Mucosa of rectum (tissue), 2 donors: ENCODE results near the gene PHYKPL.

Experiments
- H3K27ac ChIP-seq, 2 donors: one replicate each; pipeline ENCODE4 v1.7.0; 2013; ENCODE audit warnings: inconsistent platforms in 2 of 2, low read depth in 2 of 2, low read length in 2 of 2
- H3K27me3 ChIP-seq, 2 donors: one replicate each; pipeline ENCODE4 v1.7.0; 2013; ENCODE audit warnings: low read length in 2 of 2; ENCODE audit not compliant: control insufficient read depth in 2 of 2, insufficient read depth in 2 of 2
- H3K36me3 ChIP-seq, 2 donors: one replicate each; pipeline ENCODE4 v1.7.0; 2013; ENCODE audit warnings: low read length in 2 of 2; ENCODE audit not compliant: control insufficient read depth in 2 of 2, insufficient read depth in 2 of 2
- H3K4me1 ChIP-seq, 2 donors: one replicate each; pipeline ENCODE4 v1.7.0; 2013; ENCODE audit warnings: low read length in 2 of 2, mild to moderate bottlenecking in 1 of 2; ENCODE audit not compliant: control insufficient read depth in 2 of 2, insufficient read depth in 2 of 2
- H3K4me3 ChIP-seq, 2 donors: one replicate each; pipeline ENCODE4 v1.7.0; 2013; ENCODE audit warnings: low read length in 2 of 2
- H3K9ac ChIP-seq, 2 donors: one replicate each; pipeline ENCODE4 v1.7.0; 2013; ENCODE audit warnings: low read length in 2 of 2, low read depth in 1 of 2, mild to moderate bottlenecking in 1 of 2
- H3K9me3 ChIP-seq, 2 donors: one replicate each; pipeline ENCODE4 v1.7.0; 2013; ENCODE audit warnings: low read length in 2 of 2; ENCODE audit not compliant: control insufficient read depth in 2 of 2
- donor health status: healthy.
- donor health status: Normal muscosa, but diverticular disease.

The PHYKPL gene

DNA sequence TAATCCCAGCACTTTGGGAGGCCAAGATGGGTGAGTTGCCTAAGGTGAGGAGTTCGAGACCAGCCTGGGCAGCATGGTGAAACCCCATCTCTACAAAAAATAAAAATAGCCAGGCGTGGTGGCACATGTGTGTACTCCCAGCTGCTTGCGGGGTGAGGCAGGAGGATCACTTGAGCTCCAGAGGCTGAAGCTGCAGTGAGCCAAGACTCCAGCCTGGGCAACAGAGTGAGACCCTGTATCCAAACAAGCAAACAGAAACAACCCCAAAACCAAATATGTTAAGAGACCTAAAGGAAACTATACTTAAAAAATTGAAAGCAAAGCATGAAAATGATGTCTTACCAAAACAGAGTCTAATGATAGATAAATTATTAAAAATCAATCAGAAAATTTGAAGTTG is 15.8 kb downstream of the PHYKPL start:
- Histone ChIP-seq H3K36me3 (peaks cover 50 to 66% of the 10 kb centered on the region in 2 donors), H3K9me3 (no peaks in the 10 kb centered on the region), H3K27ac (peak overlapping the region; percentile 95 to 98), H3K4me1 (peaks cover 50 to 53% of the 10 kb centered on the region in 2 donors), H3K4me3 (no peak overlapping the region), H3K9ac (peak overlapping the region; percentile 48 to 55), H3K27me3 (no peaks in the 10 kb centered on the region)

DNA sequence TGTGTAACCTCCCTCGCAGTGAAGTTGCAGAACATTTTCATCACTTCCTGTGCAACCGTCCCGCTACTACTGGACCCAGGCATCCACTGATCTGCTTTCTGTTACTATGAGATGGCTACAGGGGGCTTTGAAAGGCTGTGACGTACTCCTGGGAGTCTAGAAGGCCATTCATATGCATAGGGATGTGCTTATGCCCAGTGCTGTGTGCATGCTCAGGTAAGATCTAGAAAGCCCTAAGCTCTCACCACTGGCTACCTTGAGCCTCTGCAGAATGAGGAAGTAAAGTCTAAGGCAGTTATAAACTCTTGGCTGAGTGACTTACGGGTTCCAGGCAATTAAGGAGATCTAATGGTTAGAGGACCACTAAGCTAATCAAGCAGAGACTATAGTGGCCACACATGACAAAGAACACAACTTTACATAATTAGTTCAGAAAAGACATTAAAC is 16.5 kb downstream of the PHYKPL start:
- Histone ChIP-seq H3K36me3 (peaks cover 50 to 67% of the 10 kb centered on the region in 2 donors), H3K9ac (peak overlapping the region; percentile 38 to 55), H3K4me3 (peak overlapping the region in 1 of 2 donors; percentile 23), H3K9me3 (no peaks in the 10 kb centered on the region), H3K4me1 (peaks cover 54 to 60% of the 10 kb centered on the region in 2 donors), H3K27ac (peak overlapping the region; percentile 95 to 98), H3K27me3 (no peaks in the 10 kb centered on the region)

- H3K9ac ChIP-seq: peak overlapping the region; percentile 38 to 77
- H3K4me1 ChIP-seq: peaks cover 54 to 65% of the 10 kb centered on the region in 2 donors
- peaks cover 49 to 69% of the 10 kb centered on the region in 2 donors for H3K36me3 ChIP-seq
- H3K4me3 ChIP-seq: no peak overlapping the region
- no peaks in the 10 kb centered on the region for H3K9me3 ChIP-seq
- H3K27ac ChIP-seq: peak overlapping the region; percentile 95 to 98
- no peaks in the 10 kb centered on the region for H3K27me3 ChIP-seq
These were observed 17.2 kb downstream of the PHYKPL start for GRCh38 chr5:178215280-178216002.

- Histone ChIP-seq H3K36me3 (peaks cover 57 to 76% of the 10 kb centered on the region in 2 donors), H3K9me3 (no peaks in the 10 kb centered on the region), H3K4me1 (peaks cover 64 to 75% of the 10 kb centered on the region in 2 donors), H3K4me3 (no peak overlapping the region), H3K27ac (peak overlapping the region; percentile 95 to 98), H3K27me3 (no peaks in the 10 kb centered on the region), H3K9ac (peak overlapping the region; percentile 38 to 77)
These were observed 18.3 kb downstream of the PHYKPL start for GRCh38 chr5:178214160-178214803.

DNA sequence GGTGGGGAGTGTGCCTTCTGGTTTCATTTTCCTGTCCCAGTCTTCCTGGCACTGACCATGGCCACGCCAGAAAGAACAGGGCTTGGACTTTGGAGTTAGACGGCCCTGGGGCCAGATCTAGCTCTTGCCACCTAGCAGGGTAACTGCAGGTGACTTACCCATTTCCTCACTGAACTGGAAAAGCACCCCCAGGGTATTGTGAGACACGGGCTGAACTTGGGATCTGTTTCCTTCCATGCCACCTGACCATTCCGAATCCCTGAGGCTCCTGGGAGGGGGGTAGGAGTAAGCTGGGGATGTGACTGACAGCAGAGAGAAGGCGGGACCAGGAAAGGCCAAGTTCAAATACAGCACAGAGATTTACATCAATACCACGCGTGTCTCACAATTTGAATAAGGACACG is 18.9 kb downstream of the PHYKPL start:
- Histone ChIP-seq H3K36me3 (peaks cover 63 to 79% of the 10 kb centered on the region in 2 donors), H3K4me3 (no peak overlapping the region), H3K27me3 (no peaks in the 10 kb centered on the region), H3K27ac (peak overlapping the region; percentile 95 to 98), H3K9me3 (no peaks in the 10 kb centered on the region), H3K9ac (peak overlapping the region; percentile 32 to 77), H3K4me1 (peaks cover 70 to 81% of the 10 kb centered on the region in 2 donors)

DNA sequence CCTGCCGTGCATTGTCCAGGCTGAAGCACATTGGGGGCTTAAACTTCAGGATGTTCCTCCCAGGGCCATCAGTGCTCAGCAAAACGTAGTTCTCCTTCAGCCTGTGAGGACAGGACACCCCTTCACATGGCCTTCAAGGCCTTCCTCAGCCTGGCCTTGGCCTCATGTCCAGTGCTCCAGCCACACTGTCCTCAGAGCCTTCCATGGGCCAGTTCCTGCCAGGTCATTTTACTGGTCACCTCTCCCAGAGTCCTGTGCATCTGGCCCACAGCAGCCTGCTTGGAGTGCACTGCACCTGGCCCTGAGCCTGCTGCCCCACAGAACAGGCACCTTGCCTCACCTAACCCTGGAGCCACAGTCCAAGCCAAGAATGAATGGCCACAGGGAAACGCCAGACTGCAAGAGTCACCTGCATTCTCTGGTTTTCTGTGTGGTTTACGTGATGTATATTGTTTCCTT is 19.6 kb downstream of the PHYKPL start:
- Histone ChIP-seq H3K9me3 (no peaks in the 10 kb centered on the region), H3K4me1 (peaks cover 76 to 88% of the 10 kb centered on the region in 2 donors), H3K9ac (peak overlapping the region; percentile 48 to 52), H3K27me3 (no peaks in the 10 kb centered on the region), H3K27ac (peak overlapping the region; percentile 95 to 98), H3K36me3 (peaks cover 69 to 82% of the 10 kb centered on the region in 2 donors), H3K4me3 (peak overlapping the region in 1 of 2 donors; percentile 9)

- Histone ChIP-seq H3K27me3 (no peaks in the 10 kb centered on the region), H3K27ac (peak overlapping the region; percentile 95 to 98), H3K9ac (peak overlapping the region; percentile 48 to 52), H3K36me3 (peaks cover 74 to 86% of the 10 kb centered on the region in 2 donors), H3K4me1 (peaks cover 81 to 94% of the 10 kb centered on the region in 2 donors), H3K4me3 (no peak overlapping the region), H3K9me3 (no peaks in the 10 kb centered on the region)
These were observed 20.2 kb downstream of the PHYKPL start for GRCh38 chr5:178212241-178213002.

- Histone ChIP-seq H3K27me3 (no peaks in the 10 kb centered on the region), H3K4me3 (no peak overlapping the region), H3K4me1 (peaks cover 86 to 96% of the 10 kb centered on the region in 2 donors), H3K9me3 (no peaks in the 10 kb centered on the region), H3K36me3 (peaks cover 80 to 92% of the 10 kb centered on the region in 2 donors), H3K27ac (peak overlapping the region; percentile 95 to 98), H3K9ac (peak overlapping the region; percentile 29 to 52)
These were observed 21.2 kb downstream of the PHYKPL start for GRCh38 chr5:178211095-178212048.

- peaks cover 84 to 90% of the 10 kb centered on the region in 2 donors for H3K36me3 ChIP-seq
- H3K27me3 ChIP-seq: no peaks in the 10 kb centered on the region
- H3K27ac ChIP-seq: peak overlapping the region; percentile 95 to 98
- peaks cover 86 to 96% of the 10 kb centered on the region in 2 donors for H3K4me1 ChIP-seq
- no peaks in the 10 kb centered on the region for H3K9me3 ChIP-seq
- H3K9ac ChIP-seq: peak overlapping the region; percentile 41 to 56
- no peak overlapping the region for H3K4me3 ChIP-seq
These were observed 21.9 kb downstream of the PHYKPL start for GRCh38 chr5:178210686-178211085.
